ENCODE measurements around the gene GABARAP. TPM values are rescaled to one million over a fixed set of nuclear protein-coding genes. Genes with fewer than 3 reads are reported as not detected.

The GABARAP gene
- total and polyA plus RNA-seq, 9 donors, result 526 to 1,518 (median 640) TPM

DNA sequence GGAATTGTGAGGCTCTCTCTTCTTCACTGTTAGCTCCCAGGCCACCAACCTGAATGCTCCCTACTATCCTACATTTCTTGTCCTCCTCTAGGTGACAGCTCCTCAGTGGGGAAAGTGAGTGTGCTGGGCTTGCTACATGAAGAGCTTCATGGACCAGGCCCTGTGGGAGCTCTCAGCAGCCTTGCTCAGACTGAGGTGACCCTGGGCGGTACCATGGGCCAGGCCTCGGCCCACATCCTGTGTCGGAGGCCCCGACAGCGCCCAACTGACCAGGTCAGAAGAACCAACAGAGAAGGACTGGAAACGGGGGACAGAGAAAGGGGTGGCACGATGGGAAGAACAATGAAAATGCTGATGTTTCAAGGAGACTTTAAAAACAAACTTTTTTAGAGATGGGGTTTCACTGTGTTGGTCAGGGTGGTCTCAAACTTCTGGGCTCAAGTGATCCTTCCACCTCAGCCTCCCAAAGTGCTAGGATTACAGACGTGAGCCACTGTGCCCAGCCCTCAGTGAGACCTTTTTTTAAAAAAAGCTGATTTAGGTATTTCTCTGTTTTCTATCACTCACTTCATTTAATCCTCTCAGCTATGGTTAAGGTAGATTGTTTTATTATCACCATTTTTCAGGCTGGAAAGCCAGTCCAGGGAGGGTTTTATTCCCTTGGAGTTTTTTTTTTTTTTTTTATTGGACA lies 14.7 kb upstream of the GABARAP start:
- WGBS, 3 donors, result 84 to 88% (median 84%) methylated on average over 8 of the region's 8 CpGs
- no peak overlapping the region for H3K4me3 ChIP-seq
- TF ChIP-seq, protein P1, sequence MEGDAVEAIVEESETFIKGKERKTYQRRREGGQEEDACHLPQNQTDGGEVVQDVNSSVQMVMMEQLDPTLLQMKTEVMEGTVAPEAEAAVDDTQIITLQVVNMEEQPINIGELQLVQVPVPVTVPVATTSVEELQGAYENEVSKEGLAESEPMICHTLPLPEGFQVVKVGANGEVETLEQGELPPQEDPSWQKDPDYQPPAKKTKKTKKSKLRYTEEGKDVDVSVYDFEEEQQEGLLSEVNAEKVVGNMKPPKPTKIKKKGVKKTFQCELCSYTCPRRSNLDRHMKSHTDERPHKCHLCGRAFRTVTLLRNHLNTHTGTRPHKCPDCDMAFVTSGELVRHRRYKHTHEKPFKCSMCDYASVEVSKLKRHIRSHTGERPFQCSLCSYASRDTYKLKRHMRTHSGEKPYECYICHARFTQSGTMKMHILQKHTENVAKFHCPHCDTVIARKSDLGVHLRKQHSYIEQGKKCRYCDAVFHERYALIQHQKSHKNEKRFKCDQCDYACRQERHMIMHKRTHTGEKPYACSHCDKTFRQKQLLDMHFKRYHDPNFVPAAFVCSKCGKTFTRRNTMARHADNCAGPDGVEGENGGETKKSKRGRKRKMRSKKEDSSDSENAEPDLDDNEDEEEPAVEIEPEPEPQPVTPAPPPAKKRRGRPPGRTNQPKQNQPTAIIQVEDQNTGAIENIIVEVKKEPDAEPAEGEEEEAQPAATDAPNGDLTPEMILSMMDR (IDR thresholded peaks at IDR 0.05), result no peak
- TF ChIP-seq POLR2A (IDR thresholded peaks at IDR 0.05), result no peak
- no peak for TF ChIP-seq EP300 (IDR thresholded peaks at IDR 0.05)
- H3K27me3 ChIP-seq, result no peaks in the 10 kb centered on the region
- H3K9me3 ChIP-seq, result no peaks in the 10 kb centered on the region
- H3K27ac ChIP-seq, result no peak overlapping the region
- intact Hi-C loops (cut with DNase I), result no loop called here
- peaks cover 5% of the 10 kb centered on the region for H3K4me1 ChIP-seq (ENCODE audit: insufficient read depth)
- H3K36me3 ChIP-seq, result no peaks in the 10 kb centered on the region
- no peak for DNase-seq

DNA sequence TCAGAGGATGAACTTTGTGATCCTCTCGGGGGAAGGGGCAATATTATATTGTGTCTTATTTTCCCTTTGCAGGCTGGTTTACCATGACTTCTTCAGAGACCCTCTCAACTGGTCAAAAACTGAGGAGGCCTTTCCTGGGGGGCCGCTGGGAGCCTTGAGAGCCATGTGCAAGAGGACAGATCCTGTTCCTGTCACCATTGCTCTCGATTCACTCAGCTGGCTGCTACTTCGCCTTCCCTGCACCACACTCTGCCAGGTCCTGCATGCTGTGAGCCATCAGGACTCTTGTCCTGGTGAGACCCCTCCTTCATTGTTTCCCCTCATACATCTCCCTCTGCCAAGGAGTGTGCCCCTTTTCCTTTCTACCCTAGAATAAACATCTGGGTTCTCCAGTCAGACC lies 12.3 kb upstream of the GABARAP start:
- 87 to 91% (median 88%) methylated on average over 4 of the region's 4 CpGs for WGBS, 3 donors
- no peak overlapping the region for H3K4me3 ChIP-seq
- H3K4me1 ChIP-seq (ENCODE audit: insufficient read depth), result peaks cover 7% of the 10 kb centered on the region
- no peaks in the 10 kb centered on the region for H3K27me3 ChIP-seq
- TF ChIP-seq POLR2A (IDR thresholded peaks at IDR 0.05), result no peak
- TF ChIP-seq, protein P1 (IDR thresholded peaks at IDR 0.05), result no peak
- no peak for TF ChIP-seq EP300 (IDR thresholded peaks at IDR 0.05)
- no peak overlapping the region for H3K27ac ChIP-seq
- no peaks in the 10 kb centered on the region for H3K36me3 ChIP-seq
- H3K9me3 ChIP-seq, result no peaks in the 10 kb centered on the region
- DNase-seq, result no peak
- intact Hi-C loops (cut with DNase I), result no loop called here

DNA sequence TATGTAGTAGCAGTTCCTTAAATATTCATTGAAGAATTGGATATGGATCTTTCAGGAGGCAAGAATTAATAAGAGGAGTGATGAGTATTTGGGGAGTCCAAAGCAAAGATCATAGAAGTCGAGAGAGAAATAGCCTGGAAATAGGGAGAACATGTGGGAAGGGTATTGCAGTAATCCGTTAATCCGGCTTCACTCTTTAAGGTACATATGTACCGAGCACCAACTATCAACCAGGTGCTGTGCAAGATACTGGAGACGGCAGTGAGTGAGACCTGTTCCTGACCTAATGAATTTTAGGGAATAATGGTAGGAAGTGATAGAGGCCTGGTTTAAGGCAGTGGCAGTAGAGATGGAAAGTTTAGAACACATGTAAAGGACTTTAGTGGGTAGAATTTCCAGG lies 10.8 kb upstream of the GABARAP start:
- no peak for TF ChIP-seq EP300 (IDR thresholded peaks at IDR 0.05)
- TF ChIP-seq POLR2A (IDR thresholded peaks at IDR 0.05), result no peak
- TF ChIP-seq, protein P1 (IDR thresholded peaks at IDR 0.05), result no peak
- H3K9me3 ChIP-seq, result no peaks in the 10 kb centered on the region
- DNase-seq, result no peak
- no peaks in the 10 kb centered on the region for H3K27me3 ChIP-seq
- no peak overlapping the region for H3K4me3 ChIP-seq
- 68 to 75% (median 69%) methylated on average over 5 of the region's 5 CpGs for WGBS, 3 donors
- H3K36me3 ChIP-seq, result no peaks in the 10 kb centered on the region
- intact Hi-C loops (cut with DNase I), result no loop called here
- peaks cover 9% of the 10 kb centered on the region for H3K4me1 ChIP-seq (ENCODE audit: insufficient read depth)
- peak overlapping the region in 1 of 2 donors; percentile 98 for H3K27ac ChIP-seq

DNA sequence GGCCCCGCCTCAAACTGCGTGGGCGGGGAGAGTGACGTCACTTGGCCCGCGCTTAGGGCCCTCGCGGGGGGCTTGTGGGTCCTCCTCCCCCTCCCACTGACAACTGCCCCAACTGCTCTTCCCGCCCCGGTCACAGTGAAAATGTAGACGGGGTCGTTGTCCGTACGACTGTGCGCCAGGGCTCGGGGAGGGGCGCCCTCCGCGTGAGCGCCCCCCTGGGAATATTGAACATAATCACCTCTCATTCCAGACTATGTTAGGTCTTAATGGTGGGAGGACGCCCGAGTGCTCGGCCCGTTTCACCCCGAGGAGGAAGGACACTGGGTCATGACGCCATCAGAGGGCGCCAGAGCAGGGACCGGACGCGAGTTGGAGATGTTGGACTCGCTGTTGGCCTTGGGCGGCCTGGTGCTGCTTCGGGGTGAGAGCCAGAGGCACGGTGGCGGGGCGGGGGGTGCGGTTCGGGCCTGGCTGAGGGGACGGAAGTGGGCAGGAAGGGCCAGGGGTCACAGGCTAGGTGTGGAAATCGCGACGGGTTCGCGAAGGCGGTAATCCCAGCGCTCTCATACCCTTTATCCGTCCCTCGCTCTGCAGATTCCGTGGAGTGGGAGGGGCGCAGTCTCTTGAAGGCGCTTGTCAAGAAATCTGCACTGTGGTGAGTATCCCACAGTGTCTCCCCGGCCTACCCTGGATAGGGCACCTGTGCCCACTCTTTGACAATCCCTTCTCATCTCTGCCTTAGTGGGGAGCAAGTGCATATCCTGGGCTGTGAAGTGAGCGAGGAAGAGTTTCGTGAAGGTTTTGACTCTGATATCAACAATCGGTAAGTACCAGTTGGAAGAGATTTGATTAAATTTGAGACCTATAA lies 10.2 kb upstream of the GABARAP start, which contains the start of gene ELP5:
Gene ELP5, plus strand, starts transcription at position 40 of the 868 bp plus-strand sequence. Its CDS starts 336 bp downstream, at position 376.
- peak within 1 kb of the TSS; percentile 82 to 98 for H3K27ac ChIP-seq
- WGBS, 3 donors, result 1% methylated on average over 54 to 55 of the region's 55 CpGs
- intact Hi-C loops (cut with DNase I), result no loop called here
- TF ChIP-seq, protein P1 (IDR thresholded peaks at IDR 0.05), result peak in 1 of 3 donors; percentile 55
- TF ChIP-seq EP300 (IDR thresholded peaks at IDR 0.05) (no peak), POLR2A (IDR thresholded peaks at IDR 0.05) (peak; percentile 51)
- no peaks in the 10 kb centered on the region for H3K9me3 ChIP-seq
- peaks cover 9% of the 10 kb centered on the region for H3K4me1 ChIP-seq (ENCODE audit: insufficient read depth)
- peak within 1 kb of the TSS; percentile 96 for H3K4me3 ChIP-seq
- no peaks in the 10 kb centered on the region for H3K36me3 ChIP-seq
- peak; percentile 95 to 97 (median 96) for DNase-seq
- no peaks in the 10 kb centered on the region for H3K27me3 ChIP-seq
